AG04450 (cell line): Measurements from ENCODE around the gene ST3GAL4. TPM values are rescaled to one million over a fixed set of nuclear protein-coding genes. Genes with fewer than 3 reads are reported as not detected.

Source experiments
- CTCF ChIA-PET: fragments of 300-600, 350-600 bp; formaldehyde crosslinking; extraction: SDS; loops from one replicate; lab custom pipeline; 2022; ENCODE audit warnings: antibody characterized with exemption, inconsistent platforms; lab: Charles Lee
- POLR2A ChIA-PET: fragments of 350-600 bp; formaldehyde crosslinking; extraction: SDS; loops from one replicate; lab custom pipeline; 2021; ENCODE audit warnings: antibody characterized with exemption, inconsistent platforms; lab: Yijun Ruan, JAX
- DNase-seq: peaks from one replicate; pipeline ENCODE4 v3.0.0-alpha.2; 2011; ENCODE audit warnings: low read depth, low spot score
- H3K27ac ChIP-seq: one replicate; pipeline ENCODE4 v1.5.1; 2012; ENCODE audit warnings: low read depth, low read length, control low read depth
- H3K27me3 ChIP-seq: one replicate; pipeline ENCODE4 v1.6.0; 2012; ENCODE audit warnings: low read length; ENCODE audit not compliant: control insufficient read depth, insufficient read depth
- H3K4me3 ChIP-seq: 2 replicates; pipeline ENCODE4 v1.5.1; 2011; ENCODE audit warnings: mild to moderate bottlenecking, low read depth, low read length, control low read depth
- H3K9me3 ChIP-seq: 2 replicates; pipeline ENCODE4 v1.5.1; 2012; ENCODE audit warnings: low read length; ENCODE audit not compliant: control insufficient read depth, insufficient read depth
- CTCF ChIP-seq: IDR thresholded peaks from 2 replicates; pipeline ENCODE4 v1.5.1; 2011; ENCODE audit warnings: low read depth, low read length, control low read depth, inconsistent platforms
- polyA plus RNA-seq: library from polyadenylated mRNA; depleted of rRNA; stranded (reverse); fragments of >200 nt; gene quantifications from 2 replicates; pipeline ENCODE4 v1.2.3, GENCODE V29; 2011

Gene ST3GAL4
- polyA plus RNA-seq, 1 experiment = 13.1 TPM

- POLR2A ChIA-PET = no interaction called here
- no peak for DNase-seq
- Histone ChIP-seq H3K4me3 (no peak overlapping the region), H3K9me3 (peaks cover 9% of the 10 kb centered on the region), H3K27ac (no peak overlapping the region), H3K27me3 (no peaks in the 10 kb centered on the region)
- CTCF ChIA-PET = no interaction called here
- TF ChIP-seq CTCF = no peak
Observed at GRCh38 chr11:126403022-126403581, 47.6 kb downstream of the ST3GAL4 start.

DNA sequence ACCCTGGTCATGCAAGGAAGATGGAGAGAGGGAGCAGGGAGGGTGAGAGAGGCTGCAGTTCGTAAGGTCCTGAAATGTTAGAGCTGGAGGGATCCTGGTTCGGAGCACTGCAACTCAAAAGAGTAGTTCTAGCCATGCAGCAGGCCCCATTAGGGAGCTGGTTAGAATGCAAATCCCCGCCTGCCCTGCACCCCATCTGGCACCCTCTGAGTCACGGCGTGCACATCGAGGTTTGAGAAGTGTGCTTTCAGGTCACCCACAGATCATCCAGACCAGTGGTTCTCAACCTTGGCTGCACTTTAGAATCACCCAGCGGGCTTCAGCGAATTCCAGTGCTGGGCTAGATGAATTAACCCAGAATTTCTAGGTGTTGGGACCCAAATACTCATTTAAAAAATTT lies 48.2 kb downstream of the ST3GAL4 start:
- POLR2A ChIA-PET = no interaction called here
- CTCF ChIA-PET = no interaction called here
- Histone ChIP-seq H3K4me3 (no peak overlapping the region), H3K27me3 (no peaks in the 10 kb centered on the region), H3K27ac (no peak overlapping the region), H3K9me3 (peaks cover 9% of the 10 kb centered on the region)
- no peak for TF ChIP-seq CTCF
- no peak for DNase-seq

DNA sequence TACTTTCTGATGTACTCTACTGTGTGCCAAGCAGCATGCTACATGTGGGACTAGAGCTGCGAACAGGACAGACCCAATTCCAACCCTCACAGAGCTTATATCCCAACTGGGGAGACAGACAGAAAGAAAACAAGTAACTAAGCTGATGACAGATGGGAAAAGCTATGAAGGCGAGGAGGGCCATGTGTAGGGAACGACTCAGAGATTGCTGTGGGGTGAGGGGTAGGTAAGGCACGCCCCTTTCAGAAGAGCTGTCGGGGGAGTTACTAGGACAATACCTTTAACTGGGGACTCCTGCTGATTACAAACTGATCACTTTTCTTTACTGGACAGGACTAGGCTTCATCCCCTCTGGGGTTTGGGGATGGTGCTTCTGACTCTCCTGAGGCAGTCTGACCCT lies 48.9 kb downstream of the ST3GAL4 start:
- Histone ChIP-seq H3K27me3 (no peaks in the 10 kb centered on the region), H3K9me3 (peaks cover 9% of the 10 kb centered on the region), H3K4me3 (no peak overlapping the region), H3K27ac (no peak overlapping the region)
- DNase-seq = no peak
- CTCF ChIA-PET = no interaction called here
- POLR2A ChIA-PET = interaction anchor here (0.7 kb wide), 1 partner anchor 12 kb away, joined by 3 read pairs; no protein-coding TSS in a partner anchor
- no peak for TF ChIP-seq CTCF

GRCh38 chr11:126405374-126405773 lies 49.9 kb downstream of the ST3GAL4 start:
- TF ChIP-seq CTCF = no peak
- Histone ChIP-seq H3K27me3 (no peaks in the 10 kb centered on the region), H3K4me3 (no peak overlapping the region), H3K27ac (no peak overlapping the region), H3K9me3 (peaks cover 5% of the 10 kb centered on the region)
- POLR2A ChIA-PET = interaction anchor here (1.1 kb wide), 1 partner anchor 11 kb away, joined by 3 read pairs; no protein-coding TSS in a partner anchor
- no peak for DNase-seq
- CTCF ChIA-PET = no interaction called here

GRCh38 chr11:126405906-126406305 lies 50.4 kb downstream of the ST3GAL4 start:
- no peak for TF ChIP-seq CTCF
- ChIA-PET CTCF (no interaction called here), POLR2A (interaction anchor here (1.1 kb wide), 1 partner anchor 11 kb away, joined by 3 read pairs; no protein-coding TSS in a partner anchor)
- H3K27ac ChIP-seq = no peak overlapping the region
- no peaks in the 10 kb centered on the region for H3K27me3 ChIP-seq
- DNase-seq = no peak
- H3K4me3 ChIP-seq = no peak overlapping the region
- H3K9me3 ChIP-seq = peaks cover 5% of the 10 kb centered on the region; the same call in 1 of the 2 replicates
